HFFc6 (cell line): Measurements from ENCODE around the gene SPATS2L. TPM values are rescaled to one million over a fixed set of nuclear protein-coding genes. Genes with fewer than 3 reads are reported as not detected.
"Not testable (repeated sequence)": the region's sequence is repeated elsewhere in the genome, so short reads cannot be mapped to it uniquely, and the experiment has no call there.

Experiments used
- DNase-seq: peaks from one replicate; pipeline ENCODE4 v3.0.0-alpha.2; 2018
- H3K27ac Mint-ChIP-seq: 2 replicates; pipeline ENCODE4 v1.8.0; 2020; ENCODE audit warnings: mild to moderate bottlenecking, mixed read lengths
- H3K27me3 Mint-ChIP-seq: 2 replicates; pipeline ENCODE4 v1.8.0; 2021; ENCODE audit warnings: mild to moderate bottlenecking, moderate library complexity, mixed read lengths; ENCODE audit not compliant: insufficient read depth
- H3K36me3 Mint-ChIP-seq: 2 replicates; pipeline ENCODE4 v1.8.0; 2021; ENCODE audit warnings: low read depth, mixed read lengths
- H3K4me1 Mint-ChIP-seq: 2 replicates; pipeline ENCODE4 v1.8.0; 2020; ENCODE audit warnings: low read depth, mixed read lengths
- H3K4me3 Mint-ChIP-seq: 2 replicates; pipeline ENCODE4 v1.8.0; 2020; ENCODE audit warnings: mild to moderate bottlenecking, moderate library complexity, mixed read lengths
- H3K9me3 Mint-ChIP-seq: 2 replicates; pipeline ENCODE4 v1.8.0; 2020; ENCODE audit warnings: mild to moderate bottlenecking, mixed read lengths
- CTCF ChIP-seq: fragments of 200-600 bp; sonication (generic); IDR thresholded peaks from 2 replicates; pipeline ENCODE4 v1.5.0; 2021; ENCODE audit warnings: antibody characterized with exemption, mild to moderate bottlenecking
- total RNA-seq, 6 experiments: library from RNA; stranded (reverse); fragmentation: NEBNext Ultra II Directional; extraction: Animal tissue kit (Norgen Biotek cat#: 25700); gene quantifications; 2 replicates in 1 of 6; 3 replicates in 5 of 6; pipeline ENCODE4 v1.2.3, GENCODE V29; 2021

SPATS2L gene
- total RNA-seq, 6 experiments from 2014 or later, result 146 to 205 (median 198) TPM

GRCh38 chr2:200338692-200339091 is 32.2 kb downstream of the SPATS2L start:
- H3K27ac Mint-ChIP-seq, result peak overlapping the region; percentile 63
- no peak for TF ChIP-seq CTCF
- H3K9me3 Mint-ChIP-seq, result no peaks in the 10 kb centered on the region
- peaks cover 76% of the 10 kb centered on the region for H3K4me1 Mint-ChIP-seq
- H3K27me3 Mint-ChIP-seq, result no peaks in the 10 kb centered on the region; the same call in 1 of the 2 replicates
- no peak for DNase-seq
- peak overlapping the region; percentile 16; the same call in 1 of the 2 replicates for H3K4me3 Mint-ChIP-seq
- H3K36me3 Mint-ChIP-seq, result peaks cover 27% of the 10 kb centered on the region

GRCh38 chr2:200340508-200341224 is 34.2 kb downstream of the SPATS2L start:
- no peak for DNase-seq
- no peaks in the 10 kb centered on the region; the same call in 1 of the 2 replicates for H3K27me3 Mint-ChIP-seq
- H3K27ac Mint-ChIP-seq, result peak overlapping the region; percentile 1; the same call in 1 of the 2 replicates
- no peaks in the 10 kb centered on the region for H3K9me3 Mint-ChIP-seq
- H3K4me3 Mint-ChIP-seq, result no peak overlapping the region
- H3K4me1 Mint-ChIP-seq, result peaks cover 82% of the 10 kb centered on the region
- H3K36me3 Mint-ChIP-seq, result peaks cover 36% of the 10 kb centered on the region
- TF ChIP-seq CTCF, result no peak

- no peaks in the 10 kb centered on the region for H3K9me3 Mint-ChIP-seq
- no peak for TF ChIP-seq CTCF
- H3K27ac Mint-ChIP-seq, result no peak overlapping the region
- no peaks in the 10 kb centered on the region; the same call in 1 of the 2 replicates for H3K27me3 Mint-ChIP-seq
- peaks cover 36% of the 10 kb centered on the region for H3K36me3 Mint-ChIP-seq
- peaks cover 83% of the 10 kb centered on the region for H3K4me1 Mint-ChIP-seq
- no peak for DNase-seq
- H3K4me3 Mint-ChIP-seq, result no peak overlapping the region
Measured at GRCh38 chr2:200341376-200341775, 34.9 kb downstream of the SPATS2L start.

GRCh38 chr2:200342235-200342634 is 35.7 kb downstream of the SPATS2L start:
- DNase-seq, result no peak
- peaks cover 36% of the 10 kb centered on the region for H3K36me3 Mint-ChIP-seq
- no peak overlapping the region for H3K27ac Mint-ChIP-seq
- no peak for TF ChIP-seq CTCF
- no peaks in the 10 kb centered on the region; the same call in 1 of the 2 replicates for H3K27me3 Mint-ChIP-seq
- H3K4me3 Mint-ChIP-seq, result no peak overlapping the region
- no peaks in the 10 kb centered on the region for H3K9me3 Mint-ChIP-seq
- H3K4me1 Mint-ChIP-seq, result peaks cover 77% of the 10 kb centered on the region

GRCh38 chr2:200342654-200343053 is 36.2 kb downstream of the SPATS2L start:
- TF ChIP-seq CTCF, result no peak
- Mint-ChIP-seq H3K36me3 (peaks cover 36% of the 10 kb centered on the region), H3K27me3 (no peaks in the 10 kb centered on the region; the same call in 1 of the 2 replicates), H3K4me1 (peaks cover 73% of the 10 kb centered on the region), H3K27ac (no peak overlapping the region), H3K4me3 (no peak overlapping the region), H3K9me3 (no peaks in the 10 kb centered on the region)
- DNase-seq, result no peak

GRCh38 chr2:200344202-200344601 is 37.7 kb downstream of the SPATS2L start:
- H3K4me3 Mint-ChIP-seq, H3K9me3 Mint-ChIP-seq, H3K27me3 Mint-ChIP-seq, DNase-seq, H3K27ac Mint-ChIP-seq: not testable (repeated sequence)
- peaks cover 68% of the 10 kb centered on the region for H3K4me1 Mint-ChIP-seq
- peaks cover 46% of the 10 kb centered on the region for H3K36me3 Mint-ChIP-seq
